ENCODE results near the gene DDX11.

GRCh38 chr12:31118347-31119191, 44.9 kb downstream of the DDX11 start:
- no peak for TF ChIP-seq EP300 (conservative IDR thresholded peaks at IDR 0.05; ENCODE audit: poor library complexity, severe bottlenecking)
- TF ChIP-seq CTCF (IDR thresholded peaks at IDR 0.05; ENCODE audit: poor library complexity, severe bottlenecking), result no peak
- TF ChIP-seq REST (IDR thresholded peaks at IDR 0.05; ENCODE audit: borderline replicate concordance), result no peak
- no peak for TF ChIP-seq RAD21 (conservative IDR thresholded peaks at IDR 0.05)

Measured in neural cell (in vitro differentiated cells).